Myocyte (in vitro differentiated cells): ENCODE measurements around the gene SRGAP2. TPM values are rescaled to one million over a fixed set of nuclear protein-coding genes. Genes with fewer than 3 reads are reported as not detected.
A peak's percentile ranks its signal among the peaks of the same experiment; 100 is the strongest.
"Not testable (repeated sequence)": the region's sequence is repeated elsewhere in the genome, so short reads cannot be mapped to it uniquely, and the experiment has no call there.

Experiments
- DNase-seq: peaks from one replicate; pipeline ENCODE4 v3.0.0-alpha.2; 2012; ENCODE audit warnings: low read depth
- polyA plus RNA-seq: library from polyadenylated mRNA; unstranded; fragments of >200 nt; gene quantifications from one replicate; pipeline ENCODE4 v1.2.1, GENCODE V29; 2012; ENCODE audit warnings: missing spikeins
- total RNA-seq: library from RNA; depleted of rRNA; stranded (reverse); fragments of >200 nt; gene quantifications from 2 replicates; pipeline ENCODE4 v1.2.3, GENCODE V29; 2014

SRGAP2 gene
- total RNA-seq = 44.4 and 64.6 TPM in 2 replicates
- 34.6 TPM for polyA plus RNA-seq

DNA sequence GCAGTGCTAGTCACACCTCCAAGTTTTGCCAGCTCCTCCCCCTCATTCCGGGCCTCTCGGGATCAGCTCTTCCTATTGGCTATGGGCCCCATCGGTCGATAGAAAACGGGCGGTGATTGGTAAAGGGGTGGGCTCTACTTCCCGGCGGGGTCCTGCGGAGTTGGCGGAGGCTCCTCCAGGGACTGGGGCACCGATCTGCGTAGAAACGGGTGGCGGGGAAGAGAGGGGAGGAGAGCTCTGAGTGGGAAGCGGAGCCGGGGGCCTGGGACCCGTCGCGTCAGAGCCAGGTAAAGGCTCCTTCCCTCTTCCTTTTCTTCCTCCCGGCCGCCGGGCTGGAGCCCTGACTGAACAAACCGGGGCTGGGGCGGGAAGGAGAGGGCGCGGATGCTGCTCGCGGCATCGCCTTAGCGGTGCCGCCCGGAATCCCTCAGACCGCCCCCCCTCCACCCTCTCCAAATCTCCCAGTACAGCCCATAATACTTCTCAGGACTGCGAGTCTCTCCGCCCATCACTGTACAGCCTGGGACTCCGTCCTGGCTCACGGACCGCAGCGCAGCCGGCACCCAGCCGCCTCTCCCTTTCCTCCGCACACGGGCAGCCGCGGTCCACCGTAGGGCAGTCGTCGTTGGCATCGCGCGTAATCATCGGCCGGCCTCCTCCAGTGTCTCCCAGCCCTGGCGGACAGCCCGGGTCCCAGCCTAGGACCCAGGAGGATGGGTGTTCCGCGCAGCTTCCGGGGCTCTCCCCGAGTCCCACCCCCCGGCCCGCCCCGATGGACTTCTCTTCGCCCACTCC, at the start of gene SRGAP2:
TSS of gene SRGAP2 (plus strand) at position 178 of the 795 bp plus-strand sequence. CDS start 2,430 bp downstream, outside the sequence.
- DNase-seq = peak; percentile 48

DNA sequence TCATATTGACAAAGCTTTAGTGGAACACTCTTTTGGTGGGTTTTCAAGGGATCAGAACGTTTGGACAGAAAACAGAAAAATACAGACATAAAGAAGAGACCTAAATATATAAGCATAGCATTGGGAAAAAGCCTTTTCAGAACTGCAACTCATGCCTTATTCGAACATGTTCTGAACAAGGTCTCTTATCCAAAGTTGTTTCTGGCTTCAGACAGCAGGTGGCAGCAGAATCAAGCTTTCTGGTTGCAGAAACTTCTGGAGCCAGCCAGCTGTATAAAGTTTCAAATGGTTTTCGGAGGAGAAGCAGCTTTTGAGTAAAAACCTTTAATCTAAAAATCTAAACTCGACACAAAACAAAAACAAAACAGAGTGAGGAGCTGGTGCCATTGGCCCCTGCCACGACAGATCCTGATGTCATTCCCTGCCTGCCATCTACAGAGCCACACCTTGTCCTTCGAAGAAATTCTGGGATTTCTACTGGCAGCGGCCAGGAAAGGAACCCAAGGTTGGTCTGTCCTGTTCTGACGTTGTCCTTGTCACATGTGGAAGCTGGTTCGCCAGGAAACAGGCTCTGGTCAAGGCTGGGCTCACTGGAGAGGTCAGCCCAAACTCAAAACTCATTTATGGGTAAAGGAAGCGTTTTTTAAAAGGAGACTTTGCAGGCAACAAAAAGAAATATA, 35.9 kb upstream of the SRGAP2 start:
- not testable (repeated sequence) for DNase-seq

DNA sequence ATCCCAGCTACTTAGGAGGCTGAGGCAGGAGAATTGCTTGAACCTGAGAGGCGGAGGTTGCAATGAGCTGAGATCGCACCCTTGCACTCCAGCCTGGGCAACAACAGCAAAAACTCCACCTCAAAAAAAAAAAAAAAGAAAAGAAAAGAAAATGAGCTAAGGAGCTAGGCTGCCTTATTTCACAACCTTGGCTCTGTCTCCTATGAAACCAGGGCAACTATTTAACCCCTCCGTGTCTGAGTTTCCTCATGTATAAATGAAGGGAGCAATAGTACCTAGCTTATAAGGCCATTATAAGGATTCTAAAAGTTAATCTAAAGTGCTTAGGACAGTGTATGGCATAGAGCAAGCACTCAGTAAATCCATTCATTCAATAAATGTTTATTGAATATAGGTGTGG, 33.5 kb upstream of the SRGAP2 start:
- not testable (repeated sequence) for DNase-seq

DNA sequence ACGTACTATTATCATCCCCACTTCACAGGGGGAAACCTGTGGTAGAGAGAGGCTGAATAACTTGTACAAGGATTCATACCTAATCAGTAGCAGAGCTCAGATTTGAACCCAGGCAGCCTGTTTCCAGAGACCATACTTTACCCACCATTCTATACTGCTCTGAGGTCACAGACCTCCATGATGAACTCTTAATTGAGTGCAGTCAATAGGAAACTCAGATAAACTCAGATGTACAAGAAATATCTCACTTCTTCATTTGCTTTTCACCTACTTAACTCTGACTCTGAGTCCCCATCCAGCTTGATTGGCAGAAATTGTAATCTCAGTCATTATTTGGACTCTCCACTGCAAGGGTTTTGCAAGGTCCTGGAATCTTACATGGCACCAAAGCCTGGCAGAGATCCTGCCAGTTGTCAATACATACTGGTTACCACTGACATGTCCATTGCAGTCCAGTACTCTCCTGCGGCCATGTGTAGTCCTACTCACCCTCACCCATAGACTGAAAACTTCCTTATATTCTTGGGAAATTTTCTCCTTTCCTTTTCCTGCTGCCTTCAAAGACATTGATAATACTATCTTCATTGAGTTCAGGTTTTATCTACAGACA, 30.1 kb upstream of the SRGAP2 start:
- not testable (repeated sequence) for DNase-seq

DNA sequence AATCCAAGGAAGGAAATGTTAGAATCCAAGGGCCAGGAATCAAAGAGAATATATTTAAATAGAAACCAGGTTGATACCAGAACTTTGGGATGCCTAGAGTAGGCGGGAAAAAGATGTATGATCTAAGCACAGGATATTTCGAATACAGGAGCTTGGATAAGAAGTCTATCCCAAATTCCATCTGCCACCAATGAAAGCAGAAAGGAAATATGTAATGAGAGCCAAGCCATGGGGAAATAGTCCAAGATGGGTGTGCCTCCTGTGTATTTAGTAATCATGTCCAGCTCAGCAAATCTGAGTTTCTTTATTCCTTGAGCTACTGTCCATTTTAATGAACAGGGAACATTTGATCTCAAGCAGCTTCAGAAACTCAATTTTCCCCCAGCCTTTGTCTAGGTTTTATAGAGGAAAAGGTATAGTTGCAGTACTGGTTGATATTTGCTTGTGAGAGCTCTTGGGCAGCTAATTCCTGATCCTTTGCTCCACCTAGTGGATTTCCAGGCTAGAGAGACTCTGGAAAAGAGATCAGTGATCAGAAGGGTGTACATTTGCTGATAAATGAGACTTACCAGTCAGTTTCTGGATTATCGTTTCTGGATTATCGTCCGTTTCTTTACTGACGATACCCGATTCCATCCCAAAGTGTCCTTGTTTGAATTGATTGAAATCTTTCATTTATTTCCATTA, 29.0 kb upstream of the SRGAP2 start:
- DNase-seq = peak; percentile 19

DNA sequence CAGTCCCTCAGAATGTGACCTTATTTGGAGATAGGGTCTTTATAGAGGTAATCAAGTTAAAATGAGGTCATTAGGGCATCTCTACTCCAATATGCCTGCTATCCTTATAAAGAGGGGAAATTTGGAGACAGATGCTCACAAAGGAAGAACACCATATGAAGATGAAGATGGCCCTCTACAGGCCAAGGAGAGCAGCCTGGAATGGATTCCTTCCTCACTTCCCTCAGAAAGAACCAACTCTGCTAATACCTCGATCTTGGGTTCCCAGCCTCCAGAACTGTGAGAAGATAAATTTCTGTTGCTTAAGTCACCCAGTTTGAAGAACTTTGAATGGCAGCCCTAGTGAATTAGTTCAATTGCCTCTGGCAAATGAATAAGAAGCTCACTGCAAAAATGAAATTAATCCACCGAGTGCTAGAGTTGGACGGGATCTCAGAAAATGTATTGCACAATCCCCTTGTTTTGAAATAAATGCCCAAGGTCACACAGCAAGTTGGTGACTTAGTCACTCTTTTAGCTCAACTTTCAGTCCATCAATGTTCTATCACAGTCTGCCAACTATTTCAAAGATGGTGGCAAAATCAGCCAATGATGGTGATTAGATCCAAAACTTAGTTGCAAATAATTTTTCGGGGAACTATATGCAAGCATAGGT, 27.8 kb upstream of the SRGAP2 start:
- peak; percentile 16 for DNase-seq

DNA sequence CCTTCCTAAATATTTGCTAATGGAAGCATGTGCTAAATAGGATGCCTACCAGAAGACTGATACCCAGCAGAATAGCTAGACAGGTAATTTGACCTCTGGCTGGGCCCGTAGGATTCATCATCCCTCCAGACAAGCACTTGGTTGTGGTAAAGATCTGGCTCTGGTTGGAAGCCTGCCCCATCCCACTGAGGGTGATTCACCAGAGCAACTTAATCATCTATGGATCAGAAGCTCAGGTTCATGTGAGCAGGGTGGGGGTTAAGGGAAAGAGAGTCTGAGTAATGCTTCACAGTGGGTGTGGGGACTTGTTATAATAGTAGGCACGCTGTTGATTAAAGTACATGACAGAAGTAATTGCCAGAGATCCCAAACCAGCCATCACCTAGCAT, 27.2 kb upstream of the SRGAP2 start:
- not testable (repeated sequence) for DNase-seq

DNA sequence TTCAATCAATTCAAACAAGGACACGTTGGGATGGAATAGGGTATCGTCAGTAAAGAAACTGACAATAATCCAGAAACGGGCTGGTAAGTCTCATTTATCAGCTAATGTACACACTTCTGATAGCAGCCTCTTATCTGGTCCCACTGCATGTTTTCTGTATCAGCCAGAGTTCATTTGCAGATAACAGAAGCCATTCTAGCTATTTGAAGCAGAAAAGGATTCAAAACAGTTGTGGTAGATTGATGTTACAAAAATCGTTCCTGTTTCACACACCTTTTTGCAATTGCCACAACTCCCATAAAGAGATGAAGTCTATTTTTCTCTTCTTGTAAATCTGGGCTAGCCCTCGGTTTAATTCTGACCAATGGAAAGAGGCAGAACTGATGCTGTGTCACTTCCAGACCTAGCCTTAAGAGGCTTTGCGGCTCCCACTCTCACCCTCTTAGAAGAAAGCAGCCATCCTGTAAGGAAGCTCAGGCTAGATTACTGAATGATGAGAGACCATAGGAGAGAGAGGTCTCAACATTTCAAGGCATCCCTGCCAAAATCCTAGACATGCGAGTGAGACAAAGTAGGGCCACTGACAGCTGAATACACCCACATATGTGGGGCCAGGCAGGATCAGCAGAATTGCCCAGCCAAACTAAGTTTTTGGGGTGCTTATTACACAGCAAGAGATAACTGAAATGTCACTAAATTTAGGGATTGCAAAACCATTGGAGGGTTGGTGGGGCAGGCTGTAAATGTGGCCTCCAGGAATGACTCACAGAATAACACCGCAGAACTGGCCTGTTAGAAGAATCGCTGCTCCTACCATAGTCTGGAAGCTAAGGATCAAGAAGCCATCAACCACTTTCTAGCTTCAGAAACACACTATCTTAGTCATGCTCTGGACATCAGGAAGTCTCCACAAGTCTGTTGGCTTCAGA, 25.0 kb upstream of the SRGAP2 start:
- peak; percentile 48 for DNase-seq

DNA sequence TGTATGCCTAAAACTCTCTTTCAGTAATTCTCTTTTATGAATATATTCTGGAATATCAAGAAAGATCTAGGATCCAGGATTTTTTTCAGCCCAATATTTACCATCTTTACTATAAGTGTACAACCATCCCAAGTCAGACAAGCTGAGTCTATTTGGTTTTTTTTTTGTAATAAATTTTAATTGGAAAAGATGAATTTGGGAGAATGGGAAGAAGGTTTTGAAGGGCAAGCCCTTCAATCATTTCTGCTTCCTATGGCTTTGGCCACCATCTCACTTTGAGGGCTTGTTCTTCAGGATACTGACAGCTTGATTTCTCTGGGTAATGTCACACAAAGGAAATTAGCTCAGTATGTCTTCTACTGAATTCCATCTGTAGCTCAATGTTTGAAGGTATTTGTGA, 23.7 kb upstream of the SRGAP2 start:
- DNase-seq = not testable (repeated sequence)

DNA sequence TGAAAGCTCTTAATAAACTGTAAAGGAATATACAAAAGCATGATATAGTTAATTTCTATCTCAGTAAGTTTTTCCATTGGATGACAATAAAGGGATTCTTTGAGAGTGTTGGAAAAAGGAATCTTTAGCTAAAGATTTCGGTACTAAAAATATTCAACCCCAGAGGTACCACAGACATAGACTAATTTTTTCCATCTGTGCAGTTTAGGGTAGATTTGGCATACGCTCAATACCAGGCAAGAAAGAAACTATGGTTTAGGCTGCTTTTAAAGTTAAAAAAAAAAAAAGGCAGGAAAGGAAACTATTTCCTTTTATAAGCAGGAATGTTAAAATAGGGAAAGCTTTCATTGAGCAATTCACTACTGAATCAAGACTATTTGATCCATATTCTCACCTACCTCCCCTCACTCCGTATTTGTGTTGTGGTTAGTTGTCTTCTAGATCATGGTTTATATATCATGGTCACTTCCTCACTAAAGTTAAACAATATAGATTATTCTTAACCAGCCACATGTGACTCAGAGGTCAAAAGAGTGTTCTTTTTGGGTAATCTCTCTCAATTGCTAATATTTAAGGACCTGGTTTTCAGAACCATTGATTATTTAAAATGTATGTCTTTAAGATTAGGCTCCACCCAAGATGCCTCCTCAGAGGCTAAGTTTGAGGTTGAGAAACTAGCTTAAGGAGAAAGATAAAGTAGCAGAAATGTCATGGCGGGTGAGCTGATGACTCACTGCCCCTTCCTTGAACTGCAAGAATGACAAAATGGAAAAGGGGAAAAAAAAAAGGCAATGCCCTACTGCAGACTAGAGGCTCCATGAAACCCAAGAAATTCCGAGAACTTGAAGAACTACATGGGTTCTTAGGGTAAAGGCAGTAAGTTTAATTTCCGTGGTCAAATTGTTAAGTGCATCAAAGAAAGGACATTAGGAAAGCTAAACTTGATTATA, 20.7 kb upstream of the SRGAP2 start:
- DNase-seq = peak; percentile 1

DNA sequence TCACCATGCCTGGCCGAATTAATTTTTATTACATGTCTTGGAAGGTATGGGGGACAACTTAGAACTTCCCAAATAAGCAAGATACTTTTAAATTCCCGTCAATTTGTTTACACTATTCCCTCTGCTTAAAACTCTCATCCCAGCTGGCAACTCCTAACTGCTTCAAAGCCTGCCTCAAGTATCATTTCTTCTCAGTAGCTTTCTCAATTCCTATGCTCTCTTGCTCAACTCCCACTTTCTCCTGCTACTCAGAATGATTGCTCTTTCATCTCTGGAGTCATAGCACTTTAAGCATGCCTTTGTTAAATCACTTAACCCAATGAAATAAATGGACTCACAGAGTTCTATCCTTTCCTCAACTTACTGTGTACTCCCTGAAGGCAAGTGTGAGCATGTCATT, 19.6 kb upstream of the SRGAP2 start:
- DNase-seq = not testable (repeated sequence)

DNA sequence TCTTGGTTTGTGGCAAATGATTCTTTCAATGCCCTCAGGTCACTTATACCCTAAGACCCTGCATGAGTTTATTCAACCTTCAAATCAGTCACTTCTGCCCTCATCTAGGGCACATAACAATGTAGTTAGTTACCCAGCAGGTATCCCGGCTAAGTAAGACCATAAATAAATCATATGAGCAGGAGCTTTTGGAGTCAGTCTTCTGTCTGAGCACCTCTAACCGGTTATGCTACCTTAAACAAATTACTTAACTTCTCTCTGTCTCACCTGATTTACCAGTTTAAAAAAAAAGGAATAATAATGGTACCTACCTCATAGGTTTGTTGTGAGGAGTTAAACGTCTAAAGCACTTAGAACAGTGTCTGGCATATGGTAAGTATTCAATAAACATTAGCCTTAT, 17.6 kb upstream of the SRGAP2 start:
- not testable (repeated sequence) for DNase-seq

DNA sequence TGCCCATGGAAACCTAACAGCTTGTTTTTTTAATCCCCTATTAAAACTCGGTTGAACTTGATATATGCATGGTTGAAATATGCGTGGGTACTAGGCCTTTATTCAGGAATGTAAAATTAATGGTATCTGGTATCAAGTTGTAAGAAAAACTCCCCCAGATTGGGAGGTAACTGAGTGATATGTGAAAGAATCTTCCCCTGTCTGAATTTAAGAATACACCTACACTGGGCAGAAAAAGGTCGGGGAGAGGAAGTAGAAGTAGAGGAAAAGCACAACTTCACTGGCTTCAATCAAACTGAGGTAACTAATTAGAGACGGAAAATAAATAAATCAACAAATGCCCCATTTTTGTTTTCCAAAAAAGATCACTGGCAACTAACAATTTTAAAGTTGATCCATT, 16.5 kb upstream of the SRGAP2 start:
- not testable (repeated sequence) for DNase-seq

DNA sequence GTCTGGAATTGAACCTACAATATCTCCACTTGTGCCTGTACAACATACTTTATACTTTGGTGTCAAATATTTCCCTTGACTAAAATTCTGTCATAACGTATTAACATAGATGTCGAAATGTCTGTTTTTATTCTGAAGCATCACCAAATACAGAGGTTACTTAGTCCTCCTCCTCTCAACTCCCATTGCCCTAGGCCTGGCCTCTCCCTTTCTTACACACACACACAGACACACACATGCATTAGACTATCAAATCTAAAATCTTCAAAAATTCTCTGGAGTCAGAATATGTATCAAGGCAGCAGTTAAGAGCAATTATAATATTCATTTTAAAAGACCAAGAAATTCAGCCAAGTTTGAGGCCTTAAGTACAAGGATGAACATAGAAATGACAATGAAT, 8.2 kb upstream of the SRGAP2 start:
- not testable (repeated sequence) for DNase-seq

DNA sequence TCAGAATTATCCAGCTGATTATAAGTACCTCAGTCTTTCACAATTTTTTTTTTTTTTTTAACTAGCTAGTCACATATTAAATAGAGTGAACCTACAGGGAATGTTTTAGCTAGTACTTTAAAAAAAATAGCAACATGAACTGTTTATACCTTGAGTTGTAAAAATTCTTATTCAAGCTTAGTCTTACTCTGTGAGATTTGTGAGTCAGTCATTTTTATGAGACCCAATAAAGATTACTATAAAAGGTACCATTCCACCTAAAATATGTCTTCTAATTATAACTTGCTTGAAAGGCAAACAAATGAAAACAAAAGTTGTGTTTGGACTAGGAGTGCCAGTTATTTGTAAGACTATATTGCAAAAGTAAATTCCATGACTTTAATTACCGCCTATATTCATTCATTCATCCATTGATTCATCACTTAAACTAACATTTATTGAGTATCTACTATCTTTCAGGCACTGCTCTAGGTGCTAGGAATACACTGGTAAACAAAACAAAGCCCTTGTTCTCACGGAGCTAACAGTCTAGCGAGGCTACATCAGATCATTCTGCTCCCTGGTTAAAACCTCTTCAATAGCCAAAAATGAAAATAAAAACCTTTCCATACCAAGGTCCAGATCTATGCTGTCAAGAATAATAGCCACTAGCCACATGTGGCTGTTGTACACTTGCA, 6.5 kb upstream of the SRGAP2 start:
- not testable (repeated sequence) for DNase-seq

DNA sequence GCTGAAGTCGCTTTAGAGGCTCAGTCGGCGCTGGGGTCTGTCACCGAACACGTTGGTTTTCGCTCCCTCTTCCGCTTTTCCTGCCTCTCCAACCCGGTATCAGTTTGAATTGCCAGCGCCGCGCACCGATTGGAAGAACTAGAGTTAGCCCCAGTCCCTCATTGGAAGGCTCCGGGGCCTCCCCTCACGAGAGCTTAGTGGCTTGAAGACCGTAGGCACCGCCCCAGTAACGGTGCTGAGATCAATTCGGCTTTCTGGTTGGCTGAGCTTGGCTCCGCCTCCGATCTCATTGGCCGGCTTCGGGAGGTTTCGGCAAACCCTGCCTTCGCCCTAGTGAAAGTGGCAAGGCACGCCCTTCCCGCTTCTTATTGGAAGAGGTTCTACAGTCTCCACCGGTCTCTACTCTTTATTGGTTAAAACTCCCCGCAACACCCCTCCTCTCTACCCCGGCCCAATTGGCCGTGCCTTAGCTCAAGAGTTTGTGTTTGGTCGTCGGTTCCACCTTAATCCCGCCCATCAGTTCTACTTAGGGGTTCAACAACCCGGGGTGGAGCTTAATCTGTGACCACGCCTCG, 465 bp upstream of the SRGAP2 start, which contains the start of gene FAM72A:
TSS of gene FAM72A (minus strand) at position 51 of the 575 bp plus-strand sequence. CDS start 814 bp downstream, outside the sequence.
- peak; percentile 100 for DNase-seq

DNA sequence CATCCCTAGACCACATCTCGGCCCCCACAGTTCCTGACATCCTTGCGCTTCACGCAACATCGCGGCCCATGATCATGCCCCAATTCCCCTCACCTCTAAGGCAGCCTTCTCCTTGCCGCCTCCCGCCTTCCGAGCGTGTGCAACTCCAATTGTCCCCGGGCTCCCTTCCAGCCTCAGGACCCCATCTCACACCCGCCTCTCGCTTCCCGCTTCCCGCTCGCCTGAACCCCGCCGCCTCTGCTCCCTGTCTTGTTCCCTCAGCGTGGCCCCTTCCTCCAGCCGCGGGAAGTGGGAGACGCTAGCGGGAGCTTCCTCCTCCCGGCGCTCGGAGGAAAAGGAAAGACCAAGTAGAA, 794 bp downstream of the SRGAP2 start:
- not testable (repeated sequence) for DNase-seq

DNA sequence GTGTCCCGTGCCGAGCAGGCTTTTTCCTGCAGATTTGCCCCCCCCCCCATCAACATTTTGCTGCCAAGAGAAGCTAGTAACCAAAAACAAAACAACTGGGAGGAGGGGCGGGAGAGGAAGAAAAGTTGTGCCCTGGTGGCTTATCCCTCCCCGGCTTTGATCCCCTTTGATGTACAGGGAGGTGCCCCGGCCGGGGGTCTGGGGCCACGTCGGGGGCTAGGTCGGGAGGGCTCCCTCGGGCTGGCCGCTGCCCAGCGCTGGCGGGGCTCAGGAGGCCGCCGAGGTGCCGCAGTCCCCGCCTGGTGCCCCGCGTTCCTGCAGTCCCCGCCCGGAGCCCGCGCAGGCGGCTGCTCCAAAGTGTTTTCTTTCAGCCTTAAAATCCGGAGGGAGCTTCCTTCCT, 1.5 kb downstream of the SRGAP2 start:
- peak; percentile 28 for DNase-seq
